ENCODE measurements around the gene TMSB10.
"Not testable (repeated sequence)": the region's sequence is repeated elsewhere in the genome, so short reads cannot be mapped to it uniquely, and the experiment has no call there.

The TMSB10 gene

GRCh38 chr2:84905181-84906107, at the start of gene TMSB10:
Gene TMSB10 (plus strand): TSS chr2:84905656.
- DNase-seq, result peak; percentile 61 to 80

- no peak for DNase-seq
These were observed 49.7 kb upstream of the TMSB10 start for GRCh38 chr2:84855731-84856130.

GRCh38 chr2:84856787-84857186, 48.7 kb upstream of the TMSB10 start:
- DNase-seq, result no peak

GRCh38 chr2:84857566-84857965, 47.9 kb upstream of the TMSB10 start:
- DNase-seq, result no peak

- no peak for DNase-seq
These were observed 47.3 kb upstream of the TMSB10 start for GRCh38 chr2:84858123-84858522.

GRCh38 chr2:84858937-84859336, 46.5 kb upstream of the TMSB10 start:
- DNase-seq, result no peak

GRCh38 chr2:84861539-84861938, 43.9 kb upstream of the TMSB10 start:
- no peak for DNase-seq

- no peak for DNase-seq
These were observed 43.5 kb upstream of the TMSB10 start for GRCh38 chr2:84862006-84862405.

GRCh38 chr2:84865181-84865783, 40.2 kb upstream of the TMSB10 start:
- peak in 1 of 2 experiments; percentile 63 for DNase-seq

- no peak for DNase-seq
These were observed 39.3 kb upstream of the TMSB10 start for GRCh38 chr2:84866122-84866521.

- DNase-seq, result not testable (repeated sequence)
These were observed 37.1 kb upstream of the TMSB10 start for GRCh38 chr2:84868327-84868726.

GRCh38 chr2:84870306-84870705, 35.1 kb upstream of the TMSB10 start:
- DNase-seq, result no peak

GRCh38 chr2:84872691-84873090, 32.8 kb upstream of the TMSB10 start:
- DNase-seq, result not testable (repeated sequence)

GRCh38 chr2:84873350-84873749, 32.1 kb upstream of the TMSB10 start:
- no peak for DNase-seq

- no peak for DNase-seq
These were observed 30.9 kb upstream of the TMSB10 start for GRCh38 chr2:84874381-84875212.

GRCh38 chr2:84875213-84875560, 30.3 kb upstream of the TMSB10 start:
- no peak for DNase-seq

- DNase-seq, result not testable (repeated sequence)
These were observed 29.8 kb upstream of the TMSB10 start for GRCh38 chr2:84875619-84876018.

GRCh38 chr2:84876369-84876768, 29.1 kb upstream of the TMSB10 start:
- DNase-seq, result no peak

GRCh38 chr2:84878459-84878858, 27.0 kb upstream of the TMSB10 start:
- no peak for DNase-seq

- no peak for DNase-seq
These were observed 26.4 kb upstream of the TMSB10 start for GRCh38 chr2:84878896-84879583.

GRCh38 chr2:84879584-84880394, 25.7 kb upstream of the TMSB10 start:
- no peak for DNase-seq

- DNase-seq, result no peak
These were observed 25.1 kb upstream of the TMSB10 start for GRCh38 chr2:84880395-84880644.
